Astrocyte of the spinal cord (primary cell): ENCODE measurements around the gene ARHGAP42.

Source experiments
- DNase-seq: peaks from one replicate; pipeline ENCODE4 v3.0.0; 2011; ENCODE audit warnings: low read depth, low spot score
- H3K4me3 ChIP-seq: 2 replicates; pipeline ENCODE4 v1.5.1; 2011; ENCODE audit warnings: low read depth, mild to moderate bottlenecking, low read length, moderate library complexity
- in situ Hi-C: cut with HindIII; loops from 2 replicates; pipeline ENCODE4 v1.10.0; 2017; ENCODE audit warnings: low sequenced_read_pairs
- TF ChIP-seq, protein P1 (sequence below): IDR thresholded peaks from 2 replicates; pipeline ENCODE4 v1.5.1; 2012; ENCODE audit warnings: low read depth, mild to moderate bottlenecking, low read length, inconsistent platforms

The ARHGAP42 gene

DNA sequence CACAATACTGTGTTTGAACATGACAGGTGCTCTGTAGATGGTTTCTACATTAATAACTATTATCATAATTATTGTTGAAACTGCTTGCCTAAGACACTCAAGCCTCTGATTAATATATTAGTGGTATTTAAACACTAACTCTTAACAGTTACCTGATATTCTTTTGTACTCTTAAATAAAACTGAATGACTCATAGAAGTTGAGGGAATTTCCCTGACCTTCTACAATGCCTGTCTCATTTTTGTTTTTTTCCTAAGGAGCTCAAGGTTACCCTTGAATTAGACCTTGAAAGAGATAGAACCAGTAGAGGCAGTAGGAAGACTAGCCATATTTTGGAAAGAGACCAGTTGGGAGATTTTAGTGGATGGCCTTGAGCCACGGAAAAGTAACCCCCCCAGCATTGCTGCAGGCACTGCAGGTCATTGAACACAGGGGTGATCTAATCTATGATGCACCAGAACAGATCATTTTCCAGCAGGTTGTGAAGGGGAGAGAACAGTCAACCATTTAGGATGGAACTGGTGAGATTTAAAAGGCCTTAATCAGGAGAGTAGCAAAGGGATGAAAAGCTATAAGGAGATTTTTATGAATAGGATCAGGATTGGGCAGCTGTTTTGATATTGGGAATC, 294.2 kb downstream of the ARHGAP42 start:
- in situ Hi-C loops, result no loop called here
- TF ChIP-seq, protein P1, sequence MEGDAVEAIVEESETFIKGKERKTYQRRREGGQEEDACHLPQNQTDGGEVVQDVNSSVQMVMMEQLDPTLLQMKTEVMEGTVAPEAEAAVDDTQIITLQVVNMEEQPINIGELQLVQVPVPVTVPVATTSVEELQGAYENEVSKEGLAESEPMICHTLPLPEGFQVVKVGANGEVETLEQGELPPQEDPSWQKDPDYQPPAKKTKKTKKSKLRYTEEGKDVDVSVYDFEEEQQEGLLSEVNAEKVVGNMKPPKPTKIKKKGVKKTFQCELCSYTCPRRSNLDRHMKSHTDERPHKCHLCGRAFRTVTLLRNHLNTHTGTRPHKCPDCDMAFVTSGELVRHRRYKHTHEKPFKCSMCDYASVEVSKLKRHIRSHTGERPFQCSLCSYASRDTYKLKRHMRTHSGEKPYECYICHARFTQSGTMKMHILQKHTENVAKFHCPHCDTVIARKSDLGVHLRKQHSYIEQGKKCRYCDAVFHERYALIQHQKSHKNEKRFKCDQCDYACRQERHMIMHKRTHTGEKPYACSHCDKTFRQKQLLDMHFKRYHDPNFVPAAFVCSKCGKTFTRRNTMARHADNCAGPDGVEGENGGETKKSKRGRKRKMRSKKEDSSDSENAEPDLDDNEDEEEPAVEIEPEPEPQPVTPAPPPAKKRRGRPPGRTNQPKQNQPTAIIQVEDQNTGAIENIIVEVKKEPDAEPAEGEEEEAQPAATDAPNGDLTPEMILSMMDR, result no peak
- H3K4me3 ChIP-seq, result no peak overlapping the region
- no peak for DNase-seq

DNA sequence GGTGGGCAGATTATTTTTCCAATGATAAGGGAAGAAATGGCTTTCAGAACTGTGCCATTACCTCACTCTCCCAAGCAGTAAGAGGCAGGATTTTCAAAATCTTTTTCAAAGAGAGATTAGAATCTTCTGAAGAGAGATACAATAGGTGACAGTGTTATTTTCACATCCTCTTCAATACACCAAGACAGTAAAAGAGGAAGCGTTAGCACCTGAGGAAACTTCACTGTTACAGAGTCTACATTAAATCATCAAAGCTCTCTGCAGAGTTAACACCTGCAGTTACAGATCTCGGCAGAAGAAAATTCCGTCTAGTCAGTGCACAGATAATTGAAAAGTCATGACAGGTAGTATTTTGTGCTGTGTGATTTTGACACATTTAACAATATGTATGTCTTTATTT, 297.6 kb downstream of the ARHGAP42 start:
- TF ChIP-seq, protein P1, result no peak
- in situ Hi-C loops, result no loop called here
- DNase-seq, result no peak
- no peak overlapping the region for H3K4me3 ChIP-seq

GRCh38 chr11:100990931-100991330, 303.8 kb downstream of the ARHGAP42 start:
- DNase-seq, result no peak
- H3K4me3 ChIP-seq, result no peak overlapping the region
- TF ChIP-seq, protein P1, result no peak
- in situ Hi-C loops, result no loop called here

DNA sequence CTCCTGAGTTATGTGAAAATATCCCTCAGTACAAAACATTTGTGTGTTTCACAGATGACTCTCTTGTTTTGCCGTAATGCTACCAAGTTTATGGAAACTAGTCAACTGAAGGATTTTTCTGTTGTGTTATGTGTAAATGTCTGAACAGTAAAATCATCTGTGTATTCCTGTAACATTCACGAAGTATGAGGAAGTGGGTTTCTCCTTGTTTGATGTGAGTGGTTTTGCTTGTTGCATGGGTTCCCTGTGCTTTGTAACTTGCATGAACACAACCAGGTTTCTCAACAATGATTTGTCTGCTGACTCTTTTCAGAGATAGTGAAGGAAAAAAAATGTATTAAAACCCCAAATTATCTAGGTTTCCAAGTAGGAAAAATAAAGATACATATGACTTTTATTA, 304.5 kb downstream of the ARHGAP42 start:
- H3K4me3 ChIP-seq, result no peak overlapping the region
- in situ Hi-C loops, result no loop called here
- DNase-seq, result no peak
- TF ChIP-seq, protein P1, result no peak

GRCh38 chr11:100994966-100995365, 307.9 kb downstream of the ARHGAP42 start:
- DNase-seq, result no peak
- TF ChIP-seq, protein P1, result no peak
- in situ Hi-C loops, result no loop called here

DNA sequence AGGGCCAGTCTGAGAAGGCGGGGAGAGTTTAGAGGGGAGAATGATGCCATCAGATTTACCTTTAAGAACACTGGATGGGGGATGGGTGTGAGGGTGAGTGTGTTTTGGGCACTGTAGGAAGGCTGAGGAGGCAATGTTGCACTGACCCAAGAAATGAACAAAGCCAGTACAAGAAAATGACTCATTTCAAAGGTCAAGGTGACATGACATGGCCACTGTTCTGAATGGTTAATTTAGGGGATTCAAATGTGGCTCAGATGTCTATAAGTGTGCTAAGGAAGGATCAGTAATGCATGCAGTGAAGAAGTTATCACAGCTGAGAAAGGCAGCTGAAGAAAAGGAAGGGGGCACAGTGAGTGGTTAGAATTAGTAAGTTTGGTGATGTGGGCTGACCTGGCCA, 312.7 kb downstream of the ARHGAP42 start:
- DNase-seq, result no peak
- in situ Hi-C loops, result no loop called here
- no peak overlapping the region for H3K4me3 ChIP-seq
- TF ChIP-seq, protein P1, result no peak

More at GRCh38 chr11:100994966-100995365, 307.9 kb downstream of the ARHGAP42 start:
- H3K4me3 ChIP-seq, result no peak overlapping the region

GRCh38 chr11:101003468-101003867, 316.4 kb downstream of the ARHGAP42 start:
- in situ Hi-C loops, result no loop called here
- TF ChIP-seq, protein P1, result no peak
- no peak overlapping the region for H3K4me3 ChIP-seq

More at GRCh38 chr11:101003468-101003867, 316.4 kb downstream of the ARHGAP42 start:
- DNase-seq, result no peak
